ENCODE data around the gene HOXD13.

HOXD13 gene

GRCh38 chr2:176142281-176142680, 49.8 kb downstream of the HOXD13 start:
- Histone ChIP-seq H3K4me1 (ENCODE audit: insufficient read depth, low read length) (peaks cover 12% of the 10 kb centered on the region), H3K79me2 (ENCODE audit: insufficient read depth, low read length) (no peaks in the 10 kb centered on the region), H3K27me3 (ENCODE audit: insufficient read depth, low read length, poor library complexity) (no peaks in the 10 kb centered on the region), H2AFZ (ENCODE audit: low read depth, low read length) (no peak overlapping the region), H3K9me3 (ENCODE audit: insufficient read depth, low read length, severe bottlenecking) (no peaks in the 10 kb centered on the region), H3K4me2 (ENCODE audit: insufficient read depth, low read length) (no peak overlapping the region), H3K4me3 (ENCODE audit: low read depth in 1 of 2, low read length in 2 of 2) (no peak overlapping the region), H4K20me1 (ENCODE audit: insufficient read depth, low read length) (no peaks in the 10 kb centered on the region), H3K27ac (ENCODE audit: low read length) (no peak overlapping the region), H3K36me3 (ENCODE audit: insufficient read depth, low read length) (no peaks in the 10 kb centered on the region), H3K9ac (ENCODE audit: low read depth, low read length) (no peak overlapping the region)
- ATAC-seq (ENCODE audit: insufficient read depth, low read depth) = no peak
- DNase-seq = no peak
- no peak for TF ChIP-seq CTCF (IDR thresholded peaks at IDR 0.05; ENCODE audit: borderline replicate concordance, extremely low read depth, low read length, poor library complexity, severe bottlenecking)
- TF ChIP-seq EZH2 (IDR thresholded peaks at IDR 0.05; ENCODE audit: borderline replicate concordance, low read depth, low read length, severe bottlenecking) = no peak

Data from DND-41 (cell line).